Measurements from ENCODE around the gene C6orf141. TPM values are rescaled to one million over a fixed set of nuclear protein-coding genes. Genes with fewer than 3 reads are reported as not detected.

The C6orf141 gene
- total and polyA plus RNA-seq, 7 donors, result 0.28 to 1.5 (median 0.66) TPM; not detected in 1

Other genes with a start within 250 kb of the C6orf141 start
- 10 to 100 TPM; 22.1 to 24.5 (median 22.2) TPM for gene MMUT, start 87.4 kb upstream of the C6orf141 start, total RNA-seq
- gene MMUT, start 87.4 kb upstream of the C6orf141 start, polyA plus RNA-seq, result 10 to 100 TPM; 13.1 to 20.4 (median 13.7) TPM
- 1 to 10 TPM; 1.9 to 3.8 (median 2.1) TPM for gene CENPQ, start 87.3 kb upstream of the C6orf141 start, total RNA-seq
- 1 to 10 TPM; 3.5 to 5.5 (median 4.0) TPM for gene CENPQ, start 87.3 kb upstream of the C6orf141 start, polyA plus RNA-seq
- not detected for gene GLYATL3, start 50.7 kb upstream of the C6orf141 start, total RNA-seq
- gene GLYATL3, start 50.7 kb upstream of the C6orf141 start, polyA plus RNA-seq, result not detected
- not detected for gene RHAG, start 86.2 kb downstream of the C6orf141 start, total RNA-seq
- under 1 TPM in 1 of 3 donors, not detected in 2; 0.04 TPM for gene RHAG, start 86.2 kb downstream of the C6orf141 start, polyA plus RNA-seq
- not detected for gene CRISP2, start 162.9 kb downstream of the C6orf141 start, total RNA-seq
- gene CRISP2, start 162.9 kb downstream of the C6orf141 start, polyA plus RNA-seq, result not detected
- not detected for gene CRISP3, start 193.7 kb downstream of the C6orf141 start, total RNA-seq
- gene CRISP3, start 193.7 kb downstream of the C6orf141 start, polyA plus RNA-seq, result under 1 TPM in 1 of 3 donors, not detected in 2; 0.04 TPM
- gene PGK2, start 236.6 kb downstream of the C6orf141 start, total RNA-seq, result not detected
- gene PGK2, start 236.6 kb downstream of the C6orf141 start, polyA plus RNA-seq, result not detected

All from psoas muscle (tissue), 7 donors.